Activated gamma-delta T cell treated with Interleukin-2 at 50 U/mL for 16 hours (primary cell): ENCODE results near the gene DNMBP.
"Not testable (repeated sequence)": the region's sequence is repeated elsewhere in the genome, so short reads cannot be mapped to it uniquely, and the experiment has no call there.

Experiments used
- DNase-seq: peaks from one replicate; pipeline ENCODE4 v3.0.0-alpha.2; 2020

The DNMBP gene

DNA sequence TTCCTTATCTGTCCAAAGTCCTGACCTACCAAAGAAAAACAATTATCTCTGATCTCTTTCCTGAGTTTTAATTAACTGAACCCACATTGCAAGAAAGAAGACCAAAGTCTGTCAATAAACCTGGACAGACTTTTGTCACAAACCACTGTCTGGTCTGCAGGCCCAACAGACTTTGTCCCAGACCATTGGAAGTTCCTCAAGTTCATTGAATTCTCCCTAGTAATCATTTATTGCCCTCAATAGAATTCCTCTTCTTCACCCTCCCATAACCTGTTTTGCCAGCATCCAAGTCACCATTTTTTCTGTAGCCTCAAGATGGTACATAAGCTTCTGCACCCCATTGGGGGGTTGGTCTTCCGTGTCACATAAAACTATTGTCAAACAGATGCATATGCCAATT, 3.9 kb upstream of the DNMBP start:
- no peak for DNase-seq

DNA sequence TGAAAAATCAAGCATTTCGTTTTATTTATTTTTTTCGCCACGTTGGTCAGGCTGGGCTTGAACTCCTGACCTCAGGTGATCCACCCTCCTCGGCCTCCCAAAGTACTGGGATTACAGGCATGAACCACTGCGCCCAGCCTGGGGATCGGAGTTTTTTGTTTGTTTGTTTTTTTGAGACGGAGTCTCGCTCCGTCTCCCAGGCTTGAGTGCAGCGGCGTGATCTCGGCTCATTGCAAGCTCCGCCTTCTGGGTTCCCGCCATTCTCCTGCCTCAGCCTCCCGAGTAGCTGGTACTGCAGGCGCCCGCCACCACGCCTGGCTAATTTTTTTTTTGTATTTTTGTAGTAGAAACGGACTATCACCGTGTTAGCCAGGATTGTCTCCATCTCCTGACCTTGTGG, 2.2 kb upstream of the DNMBP start:
- DNase-seq: not testable (repeated sequence)

DNA sequence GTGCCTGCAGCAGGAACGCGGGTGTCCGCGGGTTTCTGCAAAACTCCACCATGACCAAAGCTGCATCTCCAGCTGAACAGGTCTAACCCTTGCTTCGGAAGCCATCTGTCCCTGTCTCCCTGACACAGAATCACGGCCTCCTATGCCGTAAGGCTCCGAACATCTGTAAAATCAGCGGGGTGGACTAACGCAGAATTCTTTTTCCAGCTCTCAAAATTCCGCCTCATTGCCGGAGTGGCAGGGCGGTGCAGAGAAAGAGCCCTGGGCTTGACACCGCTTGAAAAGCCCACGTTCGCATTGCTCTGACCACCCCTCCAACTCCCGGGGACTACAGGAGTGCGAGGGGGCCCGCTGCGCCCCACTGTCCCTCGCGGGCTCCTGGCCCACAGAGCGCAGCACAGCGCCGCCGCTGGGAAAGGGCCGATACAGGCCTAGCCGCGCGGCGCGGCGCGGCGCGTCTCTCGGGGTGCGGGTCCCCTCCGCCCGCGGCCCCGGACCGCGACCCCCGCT, 409 bp downstream of the DNMBP start:
- DNase-seq: no peak

DNA sequence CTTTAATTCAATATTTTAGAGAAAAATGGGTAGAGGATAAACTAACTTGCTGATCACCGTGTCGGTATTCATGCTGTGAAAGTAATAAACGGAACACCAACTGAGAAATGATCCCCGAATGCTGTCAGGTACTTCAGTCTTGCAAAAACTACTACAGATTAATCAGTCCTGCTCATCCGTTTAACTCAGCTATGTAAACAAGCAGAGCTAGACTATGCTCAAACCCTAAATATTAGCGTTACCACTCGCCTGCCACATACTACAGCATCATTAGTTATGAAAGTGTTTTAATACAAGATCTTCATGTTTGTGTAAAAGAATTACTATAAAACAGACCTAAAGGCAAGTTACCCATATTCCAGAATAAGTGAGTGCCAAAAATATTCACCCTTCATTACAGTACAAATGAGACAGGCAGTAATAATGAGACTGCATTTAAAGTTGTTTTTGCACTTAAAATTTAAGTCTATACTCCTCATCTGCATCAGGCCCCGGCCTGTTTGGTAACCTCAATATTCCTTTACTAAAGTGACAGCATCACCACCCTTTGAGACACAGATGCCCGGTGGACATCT, 952 bp downstream of the DNMBP start:
- DNase-seq: no peak

DNA sequence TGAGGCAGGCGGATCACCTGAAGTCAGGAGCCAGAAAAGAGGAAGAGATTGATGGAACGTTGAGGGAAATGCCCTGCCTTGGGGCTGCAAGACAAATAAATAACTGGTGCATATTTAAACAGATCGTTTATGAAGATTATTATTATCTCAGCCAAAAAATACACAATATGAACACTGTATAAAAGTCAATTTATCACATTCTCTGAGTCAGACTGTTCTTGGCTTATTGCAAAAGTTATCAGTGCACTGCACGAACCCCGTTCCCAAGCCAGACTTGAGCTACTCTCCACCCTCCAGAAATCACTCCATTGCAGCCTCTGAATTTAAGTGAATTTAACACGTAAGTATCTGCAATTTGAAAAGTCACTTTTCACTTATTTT, 1.6 kb downstream of the DNMBP start:
- DNase-seq: no peak

DNA sequence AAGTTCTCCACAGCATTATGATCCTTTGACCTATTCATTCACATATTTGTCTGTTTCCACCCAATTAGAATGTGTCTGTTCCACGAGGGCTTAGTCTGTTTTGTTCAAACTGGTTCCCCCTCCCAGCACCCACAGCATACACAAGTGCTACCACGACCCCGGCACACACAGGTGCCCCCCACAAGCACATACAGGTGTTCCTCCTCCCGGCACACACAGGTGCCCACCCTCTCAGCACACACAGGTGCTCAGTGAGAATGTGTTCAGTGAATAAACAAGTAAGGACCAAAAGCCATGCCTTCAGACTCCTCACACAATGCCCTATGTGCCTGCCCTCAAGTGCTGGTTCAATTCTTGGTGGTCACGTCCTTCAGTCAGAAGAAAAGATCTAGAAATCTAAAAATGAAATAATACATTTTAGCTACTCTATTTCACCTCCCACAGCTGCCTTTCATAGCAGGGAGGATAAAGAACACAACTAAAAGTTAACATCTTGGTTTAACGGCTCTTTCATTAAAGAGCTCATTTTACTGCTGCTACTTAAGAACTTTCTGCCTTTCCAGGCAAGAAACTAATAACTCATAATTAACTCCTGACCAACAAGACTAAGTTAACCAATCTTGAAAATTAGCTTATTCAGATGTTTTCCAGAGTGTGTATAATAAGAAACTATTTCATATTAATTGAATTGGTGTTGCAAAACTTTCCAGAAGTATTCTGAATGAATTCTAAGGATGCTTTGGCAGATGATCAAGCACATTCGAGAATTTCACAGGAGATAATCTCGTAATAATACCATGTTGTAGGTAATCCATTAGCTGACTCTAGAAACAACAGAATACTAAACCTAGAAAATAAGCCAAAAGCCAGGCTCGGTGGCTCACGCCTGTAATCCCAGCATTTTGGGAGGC, 2.3 kb downstream of the DNMBP start:
- no peak for DNase-seq

DNA sequence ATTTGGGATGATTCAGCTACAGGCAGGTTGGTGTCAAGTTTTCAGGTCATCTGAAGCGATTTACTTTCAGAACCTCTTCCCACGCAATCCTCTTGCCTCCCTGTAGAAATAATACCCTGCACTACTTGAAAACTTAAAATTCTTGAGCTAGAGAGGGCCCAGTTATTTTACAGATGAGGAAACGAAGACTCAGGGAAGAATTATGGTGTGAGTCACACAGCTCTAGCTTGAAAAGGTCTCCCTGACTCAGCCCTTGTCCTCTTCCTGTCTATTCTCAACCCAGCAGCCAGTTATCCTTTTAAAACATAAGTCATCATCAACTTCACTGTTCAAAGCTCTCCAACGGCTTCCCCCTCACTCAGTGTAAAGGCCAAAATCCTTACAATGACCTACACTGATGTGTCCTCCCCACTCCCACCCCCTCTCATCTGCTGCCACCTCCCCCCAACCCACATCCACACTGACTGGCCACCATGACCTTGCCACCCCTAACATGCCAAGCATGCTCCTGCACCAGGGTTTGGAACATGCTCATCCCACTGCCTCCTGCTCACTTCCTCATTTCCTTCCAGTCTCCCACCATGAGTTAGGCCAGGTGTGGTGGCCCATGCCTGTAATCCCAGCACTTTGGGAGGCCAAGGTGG, 3.4 kb downstream of the DNMBP start:
- DNase-seq: no peak

DNA sequence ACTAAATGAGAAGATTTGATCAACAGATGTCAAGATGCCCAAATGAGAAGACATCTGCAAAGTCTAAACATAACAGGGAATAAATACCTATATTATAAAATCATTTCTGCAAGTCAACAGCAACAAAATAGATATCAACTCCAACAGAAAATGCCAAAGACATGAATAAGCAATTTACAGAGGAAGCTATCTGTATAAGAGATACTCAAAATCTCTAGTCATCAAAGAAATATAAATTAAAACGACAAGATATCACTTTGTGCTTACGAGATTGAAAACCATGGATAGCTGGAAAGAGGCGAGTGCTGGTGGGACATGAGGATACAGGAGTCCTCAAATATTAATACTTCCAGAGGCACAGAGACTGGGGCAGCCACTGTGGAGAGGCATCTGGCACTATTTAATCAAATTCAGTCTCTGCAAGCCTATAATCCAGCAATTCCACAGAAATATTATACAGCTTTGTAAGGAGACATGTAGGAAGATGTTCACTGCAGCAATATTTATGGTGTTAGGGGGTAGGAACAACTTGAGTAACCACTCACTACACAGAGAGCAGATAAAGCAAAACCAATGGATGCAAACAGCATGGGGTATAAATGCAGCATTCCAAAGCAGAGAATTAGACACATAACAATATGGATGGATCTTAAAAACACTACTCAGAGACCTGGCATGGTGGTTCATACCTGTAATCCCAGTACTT, 4.8 kb downstream of the DNMBP start:
- no peak for DNase-seq

DNA sequence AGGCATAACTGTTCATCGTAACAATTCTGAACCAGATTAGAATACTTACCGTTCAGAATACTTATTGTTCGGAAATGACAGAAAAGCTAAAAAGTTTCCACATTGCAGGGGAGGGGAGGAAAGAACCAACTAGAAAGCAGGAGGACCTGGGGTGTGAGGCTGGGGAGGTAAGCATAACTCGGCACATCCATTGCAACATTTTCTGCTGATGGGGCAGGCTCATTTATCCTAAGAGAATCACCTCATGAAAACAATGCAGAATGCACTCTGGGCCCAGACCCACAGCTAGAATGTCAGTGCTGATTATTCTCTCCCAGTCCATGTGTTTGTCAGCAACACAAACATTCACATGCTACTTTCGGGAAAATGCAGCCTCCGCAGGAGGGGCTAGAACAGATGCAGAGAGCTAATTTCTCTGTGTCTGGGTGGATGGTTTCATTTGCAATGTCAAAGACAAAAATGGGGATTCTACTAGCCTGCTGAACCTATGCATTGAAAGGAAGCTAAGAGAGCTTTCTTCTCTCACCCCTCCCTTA, 9.6 kb downstream of the DNMBP start:
- DNase-seq: no peak

DNA sequence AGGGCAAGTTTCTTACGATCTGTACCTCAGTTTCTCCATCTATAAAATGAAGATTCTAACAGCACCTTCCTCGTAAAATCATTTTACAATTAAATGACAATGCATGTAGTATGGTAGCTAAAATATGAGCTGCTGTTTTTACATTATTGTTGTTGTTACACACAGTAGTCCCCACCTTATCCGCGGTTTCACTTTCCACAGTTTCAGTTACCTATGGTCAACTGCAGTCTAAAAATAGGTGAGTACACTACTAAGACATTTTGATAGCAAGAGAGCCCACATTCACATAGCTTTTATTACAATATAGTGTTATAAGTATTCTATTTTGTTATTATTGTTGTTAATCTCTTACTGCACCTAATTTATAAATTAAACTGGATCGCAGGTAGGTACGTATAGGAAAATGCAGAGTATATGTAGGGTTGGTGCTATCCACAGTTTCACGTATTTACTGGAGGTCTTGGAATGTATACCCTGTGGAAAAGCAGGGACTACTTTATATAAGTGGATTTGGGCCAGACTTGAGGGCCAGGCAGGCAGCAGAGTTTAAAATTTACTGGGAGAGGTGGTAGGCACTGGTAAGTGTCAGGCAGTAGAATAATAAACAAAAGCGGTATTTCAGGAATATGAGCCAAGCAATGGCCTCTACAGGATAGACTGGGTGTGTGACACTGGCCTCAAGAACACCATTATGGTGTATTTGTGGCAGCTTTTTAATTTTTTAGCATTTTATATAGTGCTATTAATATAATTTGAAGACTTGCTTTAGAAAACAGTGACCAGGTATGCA, 10.2 kb downstream of the DNMBP start:
- DNase-seq: no peak

DNA sequence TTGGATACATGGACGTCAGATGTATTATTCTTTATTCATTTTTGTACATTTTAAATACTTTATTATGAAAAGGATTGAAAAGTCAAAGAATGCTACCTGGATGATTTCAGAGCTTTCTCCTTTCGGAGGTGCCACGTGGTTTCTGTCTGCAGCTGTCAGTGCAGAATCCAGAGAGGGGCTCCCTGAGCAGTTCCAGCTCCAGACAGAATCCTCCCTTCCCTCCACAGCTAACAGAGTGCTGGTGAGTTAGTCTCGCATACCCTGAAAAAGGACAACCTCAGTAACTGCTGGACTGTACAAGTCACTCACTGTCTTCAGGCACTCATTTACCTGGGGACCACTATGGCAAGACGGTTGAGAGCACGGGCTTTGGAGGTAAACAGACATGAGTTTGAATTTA, 10.9 kb downstream of the DNMBP start:
- no peak for DNase-seq

DNA sequence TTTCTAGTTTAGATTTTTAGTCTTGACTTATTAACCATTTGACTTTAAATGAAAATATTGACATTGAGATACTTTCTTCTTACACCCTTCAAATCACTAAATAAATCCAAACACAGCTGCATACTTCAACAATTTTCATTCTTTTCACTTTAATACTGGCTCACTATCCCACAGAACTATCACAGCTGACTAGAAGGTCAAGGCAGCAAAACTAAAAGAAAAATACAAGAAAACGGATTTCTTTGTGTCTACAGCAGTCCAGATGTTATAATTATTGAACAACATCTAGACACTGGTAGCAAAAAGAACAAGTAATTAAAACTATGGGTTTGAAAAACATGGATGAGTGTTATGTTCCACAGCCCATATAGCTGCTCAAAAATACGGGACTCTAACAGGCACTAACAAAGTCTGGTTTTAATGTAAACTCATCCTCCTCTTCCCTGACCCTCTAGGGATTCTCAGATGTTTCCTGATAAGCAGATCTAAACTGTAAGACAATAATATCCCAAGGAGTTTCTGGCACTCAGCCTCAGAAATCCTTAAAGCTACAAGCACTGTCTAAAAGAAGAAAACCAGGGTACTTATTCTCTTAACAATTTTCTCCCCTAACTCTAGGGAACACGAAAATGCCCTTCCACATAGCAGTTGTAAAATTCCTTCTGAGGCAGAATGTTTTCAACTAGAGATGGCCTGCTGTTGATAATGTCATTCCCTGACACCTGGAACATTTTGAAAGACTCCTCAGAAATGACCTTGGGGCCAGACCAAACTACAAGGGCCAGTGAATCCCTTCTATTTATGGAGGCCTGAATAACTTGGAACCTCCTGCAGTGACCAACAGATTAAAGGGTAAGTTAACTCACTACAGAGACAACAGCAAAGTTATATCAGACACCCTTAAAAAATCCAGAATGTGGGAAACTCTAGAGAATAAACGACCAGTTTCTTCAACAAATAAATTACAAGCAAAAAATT, 12.8 kb downstream of the DNMBP start:
- DNase-seq: no peak

DNA sequence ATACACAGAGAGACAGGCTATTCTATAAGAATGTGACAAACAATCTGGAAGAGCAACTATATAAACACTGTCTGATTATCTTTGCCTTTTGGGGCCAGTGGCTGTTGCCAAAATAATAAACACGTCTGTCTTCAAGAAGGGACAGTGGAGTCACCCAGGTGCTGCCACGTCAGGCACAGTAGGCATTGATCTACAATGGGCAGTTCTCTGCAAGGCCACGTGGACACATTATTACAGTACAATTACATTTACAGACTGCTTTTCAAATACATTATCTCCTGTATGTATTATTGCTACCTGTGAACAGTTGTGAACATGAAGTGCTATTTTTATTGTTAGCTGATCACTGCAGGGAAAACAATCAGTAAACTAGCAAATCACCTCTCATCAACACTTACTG, 14.0 kb downstream of the DNMBP start:
- no peak for DNase-seq

DNA sequence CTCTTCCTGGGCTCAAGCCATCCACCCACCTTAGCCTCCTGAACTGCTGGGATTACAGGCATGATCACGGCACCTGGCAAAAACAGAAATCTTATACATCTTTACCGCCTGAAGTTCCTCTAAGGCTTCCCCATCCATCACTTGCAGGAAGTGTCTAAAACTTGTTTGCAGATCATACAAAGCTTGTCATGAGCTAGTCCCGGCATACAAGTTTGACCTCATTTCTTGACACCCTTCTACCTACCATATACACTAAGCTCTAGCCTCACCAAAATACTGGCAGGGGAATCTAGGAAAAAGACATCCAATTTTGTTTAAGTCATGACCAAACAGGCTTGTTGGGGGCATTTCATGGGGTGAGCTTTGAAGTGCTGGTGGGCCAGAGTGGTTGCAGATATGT, 14.5 kb downstream of the DNMBP start:
- no peak for DNase-seq

DNA sequence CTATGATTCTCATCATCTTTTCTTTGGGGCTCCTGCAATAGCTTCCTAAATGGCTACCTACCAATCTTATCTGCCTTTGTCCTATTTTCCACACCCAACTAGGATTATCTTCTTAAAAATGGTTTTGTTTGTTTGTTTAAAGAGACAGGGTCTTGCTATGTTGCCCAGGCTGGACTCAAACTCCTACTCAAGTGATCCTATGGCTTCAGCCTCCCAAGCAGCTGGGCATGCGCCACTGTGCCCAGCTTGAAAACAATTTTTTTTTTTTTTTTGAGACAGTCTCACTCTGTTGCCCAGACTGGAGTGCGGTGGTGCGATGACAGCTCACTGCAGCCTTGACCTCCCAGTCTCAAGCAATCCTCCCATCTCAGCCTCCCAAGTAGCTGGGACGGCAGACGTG, 14.9 kb downstream of the DNMBP start:
- DNase-seq: no peak

DNA sequence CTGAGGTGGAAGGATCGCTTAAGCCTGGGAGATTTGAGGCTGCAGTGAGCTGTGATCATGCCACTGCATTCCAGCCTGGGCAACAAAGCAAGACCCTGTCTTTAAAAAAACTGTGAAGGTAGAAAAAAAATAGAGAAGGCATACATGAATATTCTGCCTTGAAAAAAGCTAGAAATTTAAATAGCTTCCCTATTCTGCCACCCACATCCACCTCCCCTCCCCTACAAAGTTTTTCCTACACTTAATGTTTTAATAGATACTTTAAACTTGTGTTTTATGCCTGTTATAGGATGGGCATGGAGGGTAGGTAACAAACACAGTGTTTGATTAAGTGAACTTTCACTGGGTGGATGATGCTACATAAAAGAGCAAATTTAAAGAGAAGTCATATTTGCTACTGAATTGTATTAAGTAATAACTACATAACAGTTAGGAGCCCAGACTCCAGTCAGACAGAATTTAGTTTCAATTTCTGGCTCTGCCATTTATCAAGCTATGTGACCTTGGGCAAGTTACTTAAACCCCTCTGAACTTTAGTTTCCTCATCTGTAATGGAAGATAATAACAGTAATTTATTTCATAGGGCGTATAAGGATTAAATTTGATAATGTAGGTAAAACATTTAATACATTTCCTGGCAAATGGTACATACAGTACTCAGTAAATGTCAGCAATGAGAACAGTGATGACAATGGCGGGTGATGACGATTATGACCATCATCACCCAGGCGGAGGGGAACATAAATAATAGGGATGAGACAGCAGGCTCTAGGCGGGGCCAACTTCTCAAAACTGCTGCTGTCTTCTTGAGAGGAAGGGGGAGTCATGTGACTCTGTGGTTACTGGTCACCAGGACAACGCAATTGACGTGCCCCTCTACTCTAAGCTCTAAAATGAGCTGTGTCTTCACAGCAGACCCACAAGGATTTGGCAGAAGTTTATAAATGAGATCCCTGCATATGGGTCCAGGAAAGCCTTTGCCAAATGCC, 15.8 kb downstream of the DNMBP start:
- DNase-seq: peak; percentile 29

DNA sequence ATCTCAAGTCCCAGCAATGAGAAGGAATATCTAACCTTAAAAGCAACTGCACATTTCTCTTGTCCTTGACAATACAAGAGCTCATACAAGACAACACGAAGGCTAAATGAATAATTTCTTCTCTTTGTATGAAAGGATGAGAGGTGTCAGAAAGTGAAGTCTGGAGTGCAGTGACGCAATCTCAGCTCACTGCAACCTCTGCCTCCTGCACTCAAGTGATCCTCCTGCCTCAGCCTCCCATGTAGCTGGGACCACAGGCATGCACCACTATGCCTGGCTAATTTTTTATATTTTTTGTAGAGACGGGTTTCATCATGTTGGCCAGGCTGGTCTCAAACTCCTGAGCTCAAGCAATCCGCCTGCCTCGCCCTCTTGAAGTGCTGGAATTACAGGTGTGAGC, 24.1 kb downstream of the DNMBP start:
- not testable (repeated sequence) for DNase-seq

DNA sequence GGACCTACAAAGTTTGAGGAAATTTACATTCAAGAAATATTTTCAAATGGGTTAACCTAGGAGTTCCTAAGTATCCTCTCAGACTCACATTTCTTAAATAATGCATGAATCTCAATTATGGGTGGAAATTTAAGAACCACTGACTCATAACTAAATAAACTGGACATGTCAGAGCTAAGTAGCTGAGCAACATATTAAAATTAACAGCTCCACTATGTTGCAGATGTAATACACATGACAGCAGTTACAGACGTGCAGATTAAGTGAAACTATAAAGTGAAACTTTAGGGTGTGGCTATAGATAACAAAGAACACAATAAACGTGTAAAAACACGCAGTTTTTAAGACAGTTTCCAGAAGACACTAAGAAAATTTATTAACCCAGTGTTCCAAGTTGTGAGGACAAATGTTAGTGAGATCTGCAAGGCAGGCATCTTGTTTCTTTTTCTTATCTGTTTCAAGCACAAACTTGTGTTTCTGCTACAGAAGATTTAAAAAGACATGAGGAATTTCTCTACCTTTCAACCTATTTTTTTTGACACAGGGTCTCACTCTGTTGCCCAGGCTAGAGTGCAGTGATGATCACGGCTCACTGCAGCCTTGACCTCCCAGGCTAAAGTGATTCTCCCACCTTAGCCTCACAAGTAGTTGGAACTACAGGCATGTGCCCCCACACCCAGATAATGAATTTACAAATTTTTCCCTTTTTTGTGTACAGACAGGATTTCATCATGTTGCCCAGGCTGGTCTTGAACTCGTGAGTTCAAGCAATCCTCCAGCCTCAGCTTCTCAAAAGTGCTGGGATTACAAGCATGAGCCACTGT, 25.3 kb downstream of the DNMBP start:
- DNase-seq: no peak
